ENCODE results near the gene LRRC4.

GRCh38 chr7:128020159-128020558, 11.1 kb downstream of the LRRC4 start:
- TF ChIP-seq POLR2AphosphoS5 (IDR thresholded peaks at IDR 0.05) (no peak), CTCF (IDR thresholded peaks at IDR 0.05) (no peak), POLR2A (IDR thresholded peaks at IDR 0.05) (no peak)

Data from sigmoid colon (tissue), 4 donors.